OCI-LY1 (cell line): ENCODE measurements around the gene HAPLN2.

Experiments used
- H2AFZ ChIP-seq: fragments of 200-600 bp; sonication (generic), shearing (Covaris generic); 2 replicates; pipeline ENCODE4 v1.6.0; 2014; ENCODE audit warnings: antibody characterized with exemption, mild to moderate bottlenecking, low read length
- H3F3A ChIP-seq: fragments of 200-600 bp; sonication (generic), shearing (Covaris generic); 2 replicates; pipeline ENCODE4 v1.6.0; 2014; ENCODE audit warnings: mild to moderate bottlenecking, antibody characterized with exemption, low read length, moderate library complexity; ENCODE audit not compliant: insufficient read depth
- H3K27ac ChIP-seq: fragments of 200-600 bp; sonication (generic); 2 replicates; pipeline ENCODE4 v1.5.1; 2014; ENCODE audit warnings: low read length, mixed run types, mild to moderate bottlenecking, low read depth; ENCODE audit not compliant: poor library complexity, severe bottlenecking
- H3K27me3 ChIP-seq: fragments of 200-600 bp; sonication (generic); 2 replicates; pipeline ENCODE4 v1.6.0; 2014; ENCODE audit warnings: antibody characterized with exemption, mild to moderate bottlenecking, low read length, moderate library complexity; ENCODE audit not compliant: insufficient read depth
- H3K36me3 ChIP-seq: fragments of 200-600 bp; sonication (generic); 2 replicates; pipeline ENCODE4 v1.6.1; 2014; ENCODE audit warnings: mild to moderate bottlenecking, antibody characterized with exemption, low read length, moderate library complexity, mixed read lengths; ENCODE audit not compliant: insufficient read depth
- H3K4me1 ChIP-seq: fragments of 200-600 bp; sonication (generic); 2 replicates; pipeline ENCODE4 v1.5.1; 2014; ENCODE audit warnings: mild to moderate bottlenecking, low read length, moderate library complexity; ENCODE audit not compliant: insufficient read depth, severe bottlenecking
- H3K4me2 ChIP-seq: fragments of 200-600 bp; sonication (generic), shearing (Covaris generic); 2 replicates; pipeline ENCODE4 v1.6.1; 2014; ENCODE audit warnings: low read length
- H3K4me3 ChIP-seq: fragments of 200-600 bp; sonication (generic); 2 replicates; pipeline ENCODE4 v1.5.1; 2014; ENCODE audit warnings: low read length, low read depth, mild to moderate bottlenecking, mixed read lengths; ENCODE audit not compliant: poor library complexity, severe bottlenecking
- H3K79me2 ChIP-seq: fragments of 200-600 bp; shearing (Covaris generic); 2 replicates; pipeline ENCODE4 v1.6.1; 2016; ENCODE audit warnings: mixed run types, low read length, mixed read lengths; ENCODE audit not compliant: insufficient read depth
- H3K9ac ChIP-seq: fragments of 200-600 bp; sonication (generic), shearing (Covaris generic); 2 replicates; pipeline ENCODE4 v1.6.1; 2014; ENCODE audit warnings: mild to moderate bottlenecking, low read length, mixed read lengths
- H3K9me2 ChIP-seq: fragments of 200-600 bp; sonication (generic), shearing (Covaris generic); 2 replicates; pipeline ENCODE4 v1.6.1; 2014; ENCODE audit warnings: low read depth, mild to moderate bottlenecking, low read length, mixed read lengths
- H3K9me3 ChIP-seq: fragments of 200-600 bp; shearing (Covaris generic); 2 replicates; pipeline ENCODE4 v1.6.1; 2014; ENCODE audit warnings: low read length, mixed read lengths
- H4K20me1 ChIP-seq: fragments of 200-600 bp; sonication (generic), shearing (Covaris generic); 2 replicates; pipeline ENCODE4 v1.6.0; 2016; ENCODE audit warnings: mild to moderate bottlenecking, low read length; ENCODE audit not compliant: insufficient read depth
- CTCF ChIP-seq: fragments of 200-600 bp; sonication (generic), shearing (Covaris generic); IDR thresholded peaks from 2 replicates; pipeline ENCODE4 v1.5.1; 2017; ENCODE audit warnings: mild to moderate bottlenecking, antibody characterized with exemption, low read length, moderate library complexity, mixed read lengths
- EZH2 ChIP-seq: fragments of 200-600 bp; sonication (generic), shearing (Covaris generic); IDR thresholded peaks from 2 replicates; pipeline ENCODE4 v1.8.0; 2017; ENCODE audit warnings: borderline replicate concordance, mixed run types, mild to moderate bottlenecking, antibody characterized with exemption, low read length, moderate library complexity, mixed read lengths

HAPLN2 gene

GRCh38 chr1:156638189-156638985 is 19.2 kb downstream of the HAPLN2 start:
- Histone ChIP-seq H3K4me3 (no peak overlapping the region), H3K4me2 (no peak overlapping the region), H3K79me2 (no peaks in the 10 kb centered on the region), H2AFZ (no peak overlapping the region), H3K27me3 (peaks cover 12% of the 10 kb centered on the region; the same call in 1 of the 2 replicates), H3K9ac (no peak overlapping the region), H3K9me3 (no peaks in the 10 kb centered on the region), H3K36me3 (no peaks in the 10 kb centered on the region), H3F3A (no peaks in the 10 kb centered on the region), H4K20me1 (no peaks in the 10 kb centered on the region), H3K9me2 (no peaks in the 10 kb centered on the region), H3K27ac (no peak overlapping the region), H3K4me1 (no peaks in the 10 kb centered on the region)
- no peak for TF ChIP-seq EZH2
- TF ChIP-seq CTCF = no peak

GRCh38 chr1:156639601-156640101 is 20.4 kb downstream of the HAPLN2 start:
- Histone ChIP-seq H3F3A (no peaks in the 10 kb centered on the region), H2AFZ (no peak overlapping the region), H3K4me1 (no peaks in the 10 kb centered on the region), H3K27ac (no peak overlapping the region), H3K4me2 (no peak overlapping the region), H3K9ac (no peak overlapping the region), H3K79me2 (no peaks in the 10 kb centered on the region), H4K20me1 (no peaks in the 10 kb centered on the region), H3K36me3 (no peaks in the 10 kb centered on the region), H3K9me3 (no peaks in the 10 kb centered on the region), H3K4me3 (no peak overlapping the region), H3K9me2 (no peaks in the 10 kb centered on the region), H3K27me3 (peaks cover 10% of the 10 kb centered on the region; the same call in 1 of the 2 replicates)
- TF ChIP-seq CTCF = no peak
- TF ChIP-seq EZH2 = no peak

GRCh38 chr1:156640842-156641706 is 21.9 kb downstream of the HAPLN2 start:
- Histone ChIP-seq H3K4me1 (no peaks in the 10 kb centered on the region), H3K79me2 (no peaks in the 10 kb centered on the region), H4K20me1 (no peaks in the 10 kb centered on the region), H3K27ac (no peak overlapping the region), H3K4me2 (no peak overlapping the region), H3F3A (no peaks in the 10 kb centered on the region), H3K9me3 (no peaks in the 10 kb centered on the region), H3K36me3 (no peaks in the 10 kb centered on the region), H3K9ac (no peak overlapping the region), H2AFZ (no peak overlapping the region), H3K9me2 (no peaks in the 10 kb centered on the region), H3K4me3 (no peak overlapping the region), H3K27me3 (peaks cover 7% of the 10 kb centered on the region; the same call in 1 of the 2 replicates)
- TF ChIP-seq CTCF = no peak
- TF ChIP-seq EZH2 = no peak
